ENCODE results near the gene GOLGA8B. TPM values are rescaled to one million over a fixed set of nuclear protein-coding genes. Genes with fewer than 3 reads are reported as not detected.
"Not testable (repeated sequence)": the region's sequence is repeated elsewhere in the genome, so short reads cannot be mapped to it uniquely, and the experiment has no call there.

GOLGA8B gene
- total RNA-seq, 1 donor from 2014 or later, result 36.9 TPM

DNA sequence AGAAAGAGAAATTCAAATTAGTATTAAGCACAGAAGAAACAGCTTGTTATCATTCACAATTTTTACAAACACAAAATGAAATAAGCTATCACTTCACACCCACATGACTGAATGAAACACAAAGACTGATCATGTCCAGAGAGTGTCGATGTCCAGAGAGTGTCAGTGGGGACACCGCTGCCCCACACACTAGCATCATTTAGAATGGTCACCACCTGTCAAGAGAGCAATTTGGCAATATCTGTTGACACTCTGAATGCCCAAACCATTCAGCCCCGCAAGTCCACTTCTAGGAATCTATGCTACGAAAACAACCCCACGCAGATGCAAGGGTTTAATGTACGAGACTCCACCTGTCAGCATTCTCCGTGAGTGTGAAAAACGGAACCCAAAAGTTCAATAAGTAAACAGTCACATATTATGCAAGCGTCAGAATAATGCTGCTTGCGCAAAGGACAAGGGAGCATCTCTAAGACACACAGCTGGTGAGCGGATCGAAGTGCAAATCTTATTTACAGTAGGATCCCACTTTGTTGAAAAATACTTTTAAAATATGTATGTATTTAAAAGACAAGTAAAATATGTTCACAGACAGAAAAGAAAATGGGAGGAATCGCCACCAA is 11.3 kb downstream of the GOLGA8B start:
- DNase-seq (ENCODE audit: low spot score); intact Hi-C loops (cut with DNase I): not testable (repeated sequence)

DNA sequence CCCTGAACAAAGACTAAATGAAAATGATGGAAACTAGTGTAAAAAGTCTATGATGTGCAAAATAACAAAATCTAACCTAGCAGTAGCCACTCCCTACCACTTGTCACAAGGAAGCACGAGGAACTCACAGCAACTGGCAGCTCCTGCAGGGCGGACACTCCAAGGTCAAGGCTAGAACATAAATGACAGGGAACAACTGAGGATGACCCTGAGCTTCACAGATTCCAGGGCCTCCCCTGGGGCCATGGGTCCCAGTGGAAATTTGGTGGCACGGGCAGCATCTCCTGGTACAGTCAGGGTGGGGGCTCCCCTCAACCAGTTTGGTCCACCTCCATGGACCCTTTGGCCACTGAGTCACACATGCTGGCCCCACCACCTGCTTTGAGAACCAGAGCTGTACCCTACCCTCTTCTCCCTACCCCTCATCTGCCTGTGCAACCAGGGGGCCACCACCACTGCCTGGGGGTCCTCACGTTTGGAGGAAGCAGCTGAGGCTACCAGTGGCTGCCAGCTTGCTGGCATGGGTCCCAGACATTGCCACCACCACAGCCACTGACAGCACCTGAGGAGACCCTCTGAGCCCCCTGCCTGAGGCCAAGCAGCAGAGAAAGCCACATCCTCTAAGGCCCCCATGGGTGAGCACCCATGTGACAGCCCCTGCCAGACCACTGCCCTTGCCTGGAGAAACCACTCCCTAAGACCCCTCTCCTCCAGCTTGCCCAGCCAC is 13.6 kb downstream of the GOLGA8B start:
- intact Hi-C loops (cut with DNase I), result not testable (repeated sequence)

DNA sequence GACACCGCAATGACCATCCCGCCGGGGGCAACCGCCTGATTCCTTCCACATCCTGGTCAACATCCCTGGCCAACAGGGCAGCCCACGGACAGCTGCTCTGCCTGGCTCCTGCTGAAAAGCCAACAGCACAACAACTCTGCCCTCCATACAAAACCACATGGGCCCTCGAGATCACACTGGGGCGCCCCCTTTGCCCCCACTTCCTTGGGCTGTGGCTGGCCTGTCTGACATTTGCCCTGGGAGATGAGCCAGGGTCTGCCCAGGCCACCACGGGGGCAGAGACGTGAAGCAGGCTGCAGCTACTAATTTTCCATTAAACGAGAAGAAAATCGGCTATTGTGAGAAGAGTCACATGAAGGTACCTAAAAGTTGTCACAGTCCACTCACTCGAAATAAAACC is 16.3 kb downstream of the GOLGA8B start:
- intact Hi-C loops (cut with DNase I); DNase-seq (ENCODE audit: low spot score): not testable (repeated sequence)

More for the DNA sequence above, 13.6 kb downstream of the GOLGA8B start:
- not testable (repeated sequence) for DNase-seq (ENCODE audit: low spot score)

DNA sequence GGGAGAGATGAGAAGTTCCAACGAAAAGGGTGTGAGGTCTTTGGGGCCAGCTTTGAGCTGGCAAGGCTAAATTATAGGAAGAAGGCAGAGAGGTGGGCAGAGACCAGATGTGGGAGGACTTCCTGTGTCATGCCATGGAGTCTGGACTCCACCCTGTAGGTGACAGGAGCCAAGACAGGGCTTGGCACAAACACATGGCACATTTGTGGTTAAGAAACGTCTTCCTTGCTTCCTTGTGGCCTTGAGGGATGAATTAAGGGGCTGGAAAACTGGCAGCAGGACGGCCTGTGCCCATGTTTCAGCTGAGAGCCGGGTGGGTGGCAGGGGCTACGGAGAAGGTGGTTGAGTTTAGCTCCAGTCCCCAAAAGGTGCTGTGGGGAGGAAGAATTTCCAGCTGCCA is 18.7 kb downstream of the GOLGA8B start:
- intact Hi-C loops (cut with DNase I); DNase-seq (ENCODE audit: low spot score): not testable (repeated sequence)

DNA sequence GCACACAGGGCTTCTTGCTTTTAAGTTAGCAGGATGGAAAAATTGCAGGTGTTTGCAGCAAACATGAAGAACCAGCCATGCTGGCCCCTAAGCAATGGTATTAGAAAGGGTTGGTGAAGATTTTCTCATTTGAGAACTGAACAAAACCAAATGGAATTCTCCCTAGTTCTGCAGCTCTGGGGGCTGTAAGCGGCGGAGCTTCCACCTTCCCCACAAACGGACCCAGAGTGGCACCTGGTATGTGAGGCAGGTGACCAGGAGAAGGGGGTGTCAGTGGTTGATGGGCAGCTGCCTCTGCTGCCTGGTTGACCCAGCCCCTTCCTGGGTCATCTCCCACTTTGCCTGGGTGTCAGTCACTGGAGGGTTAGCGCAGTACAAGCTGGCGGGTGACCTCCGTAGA is 22.6 kb downstream of the GOLGA8B start:
- DNase-seq (ENCODE audit: low spot score); intact Hi-C loops (cut with DNase I): not testable (repeated sequence)

DNA sequence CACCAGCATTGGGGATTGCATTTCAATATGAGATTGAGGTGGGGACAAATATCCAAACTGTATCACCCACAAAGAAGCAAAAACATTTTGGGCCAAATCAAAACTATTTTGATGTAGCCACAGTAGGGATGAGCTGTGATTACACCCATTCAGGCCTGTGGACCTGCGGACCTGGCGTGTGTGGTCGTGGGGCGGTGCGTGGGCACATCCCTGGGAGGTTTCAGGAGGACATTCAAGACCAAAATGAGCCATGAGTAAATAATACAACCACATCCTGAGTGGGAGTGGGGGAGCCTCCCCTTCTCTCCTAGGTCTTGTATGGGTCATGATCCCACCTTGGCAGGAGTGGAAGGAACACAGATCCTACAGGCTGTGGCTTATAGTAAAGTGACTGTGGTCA is 23.7 kb downstream of the GOLGA8B start:
- DNase-seq (ENCODE audit: low spot score); intact Hi-C loops (cut with DNase I): not testable (repeated sequence)

DNA sequence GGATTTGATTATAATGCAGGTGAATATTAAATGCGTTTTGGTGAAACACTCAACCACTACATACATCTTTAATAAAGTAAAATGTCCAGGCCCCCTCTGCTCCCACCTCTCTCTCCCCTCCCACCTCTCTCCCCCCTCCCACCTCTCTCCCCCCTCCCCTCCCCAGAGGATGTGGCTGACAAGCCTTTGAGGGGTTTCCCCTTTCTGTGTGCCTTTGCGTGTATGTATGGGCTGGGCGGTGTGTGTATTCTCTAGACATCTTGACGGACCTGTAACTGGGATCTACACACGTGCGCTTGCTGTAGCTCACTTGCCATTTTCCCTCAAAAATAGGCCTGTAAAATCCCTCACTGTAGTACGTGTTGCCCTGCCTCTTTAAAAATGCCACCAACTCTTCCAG is 28.3 kb downstream of the GOLGA8B start:
- intact Hi-C loops (cut with DNase I); DNase-seq (ENCODE audit: low spot score): not testable (repeated sequence)

DNA sequence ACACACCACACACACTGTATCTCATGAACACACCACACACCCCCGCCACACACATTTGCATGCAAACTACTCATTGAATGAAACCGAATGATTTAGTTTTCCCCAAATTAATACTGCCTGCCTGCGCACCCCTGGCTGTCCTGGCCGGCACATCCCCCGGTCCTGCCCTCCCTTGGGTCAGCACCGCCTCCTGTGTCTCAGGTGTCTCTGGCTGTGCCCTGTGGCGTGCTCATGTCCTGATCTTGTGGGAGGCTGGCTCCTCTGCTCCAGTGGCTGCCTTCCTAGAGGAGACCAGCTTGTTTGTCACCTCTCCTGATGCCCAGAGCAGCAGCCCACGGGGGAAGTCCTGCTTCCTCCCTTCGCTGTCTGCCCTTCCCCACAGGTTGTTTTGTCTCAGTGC is 28.7 kb downstream of the GOLGA8B start:
- intact Hi-C loops (cut with DNase I); DNase-seq (ENCODE audit: low spot score): not testable (repeated sequence)

DNA sequence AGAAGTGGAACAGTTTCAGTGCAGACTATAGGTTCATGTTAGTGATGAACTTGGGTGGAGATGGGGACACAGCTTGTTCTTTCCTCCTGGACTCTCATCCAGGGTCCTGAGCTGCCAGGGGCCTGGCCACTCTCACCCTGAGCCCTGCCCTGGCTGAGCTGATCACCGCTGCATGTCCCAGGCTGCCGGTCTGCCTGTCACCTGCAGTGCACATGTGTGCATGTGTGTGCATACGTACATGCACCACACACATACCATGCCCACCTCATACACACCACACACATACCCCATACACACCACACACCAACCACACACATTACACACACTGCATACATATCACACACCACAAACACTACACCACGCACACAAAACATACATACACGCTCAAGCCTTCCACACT is 29.3 kb downstream of the GOLGA8B start:
- intact Hi-C loops (cut with DNase I); DNase-seq (ENCODE audit: low spot score): not testable (repeated sequence)

DNA sequence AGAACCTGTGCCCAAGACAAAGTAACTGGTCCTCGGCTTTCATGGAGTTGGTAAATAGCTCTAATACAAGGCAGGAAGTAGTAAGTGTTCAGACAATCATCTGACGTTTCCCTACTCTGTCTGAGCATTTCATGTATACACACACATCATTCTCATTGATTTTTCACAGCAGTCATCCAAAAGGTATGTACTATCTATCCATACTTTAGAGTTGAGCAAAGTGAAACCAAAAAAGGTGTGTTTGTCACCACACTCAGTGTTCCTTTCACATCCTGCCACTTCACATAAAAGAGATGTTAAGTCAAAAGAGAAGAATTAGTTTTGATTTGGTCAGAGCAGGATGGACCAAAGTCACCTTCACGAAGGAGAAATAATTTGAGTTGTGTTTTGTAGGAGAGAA is 33.3 kb downstream of the GOLGA8B start:
- intact Hi-C loops (cut with DNase I); DNase-seq (ENCODE audit: low spot score): not testable (repeated sequence)

DNA sequence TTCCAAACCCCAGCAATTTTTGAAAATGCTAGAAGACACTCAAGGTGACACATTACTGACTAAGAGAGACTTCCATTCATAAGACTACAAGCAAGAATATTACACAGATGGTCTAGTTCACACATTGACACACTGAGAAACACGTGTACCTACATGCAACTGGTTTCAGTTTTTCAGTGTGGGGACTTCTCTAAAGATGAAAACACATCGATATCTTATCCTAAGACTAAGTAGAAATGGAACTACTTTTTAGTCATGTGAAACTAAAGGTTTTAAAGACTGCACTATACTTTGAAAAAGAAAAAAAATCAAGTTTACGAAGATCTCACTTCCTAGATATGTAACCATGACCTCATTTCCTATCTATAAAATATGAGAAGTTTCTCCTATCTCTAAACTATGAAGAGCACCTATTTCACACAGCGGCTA is 34.1 kb downstream of the GOLGA8B start:
- intact Hi-C loops (cut with DNase I); DNase-seq (ENCODE audit: low spot score): not testable (repeated sequence)

DNA sequence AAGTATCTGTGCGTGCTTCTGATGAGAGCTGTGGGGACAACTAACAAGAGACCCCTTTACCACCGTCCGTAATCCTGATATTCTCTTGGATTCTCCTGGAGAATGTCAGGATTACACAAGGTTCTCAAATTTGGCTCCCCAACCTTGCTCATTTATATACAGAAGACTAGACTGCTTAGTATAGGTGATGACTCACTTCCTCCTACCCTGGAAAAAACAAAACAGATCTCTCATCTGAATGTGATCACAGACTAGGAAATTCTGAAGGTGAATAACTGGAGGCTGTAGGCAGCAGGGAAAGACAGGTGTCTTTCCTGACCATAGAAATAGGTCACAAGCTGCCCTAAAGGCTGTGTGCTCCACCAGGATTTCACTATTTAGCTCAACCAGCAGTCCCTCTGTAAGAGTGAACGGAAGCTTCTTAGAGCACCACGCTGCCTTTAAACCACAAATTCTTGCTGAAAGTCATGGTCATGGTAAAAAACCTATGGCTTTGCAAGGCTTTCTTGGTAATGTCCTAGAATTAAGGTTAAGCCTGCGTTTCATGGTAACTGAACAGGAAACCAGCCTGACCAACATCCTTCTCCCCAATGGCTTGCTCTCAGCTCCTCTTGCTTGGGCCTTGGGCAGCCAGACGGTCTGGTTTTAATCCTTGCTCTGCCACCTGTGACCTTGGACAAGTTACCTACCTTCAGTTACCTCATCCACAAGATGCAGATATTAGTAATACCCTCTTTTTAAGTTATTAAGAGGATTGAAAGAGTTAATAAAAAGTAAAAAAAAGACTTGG is 39.4 kb downstream of the GOLGA8B start:
- DNase-seq (ENCODE audit: low spot score); intact Hi-C loops (cut with DNase I): not testable (repeated sequence)

DNA sequence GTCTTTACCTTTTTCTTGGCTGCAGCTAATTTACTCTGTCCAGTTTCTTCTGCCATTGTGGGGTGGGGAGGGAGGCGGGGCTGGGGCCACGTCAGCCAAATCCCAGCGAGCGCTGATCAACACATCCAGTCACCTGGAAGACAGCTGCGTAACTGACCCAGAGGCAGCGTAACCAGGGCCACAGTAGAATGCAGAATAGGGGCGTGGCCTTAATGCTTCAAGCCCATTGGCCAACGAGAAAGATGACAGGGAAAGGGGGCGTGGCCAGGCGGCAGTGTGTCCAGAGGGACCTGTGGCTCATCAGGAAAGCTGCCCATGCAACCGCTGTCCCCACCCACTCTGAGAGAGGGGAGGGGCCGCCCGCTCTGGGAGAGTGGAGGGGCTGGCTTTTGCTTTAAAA is 47.6 kb downstream of the GOLGA8B start:
- DNase-seq (ENCODE audit: low spot score); intact Hi-C loops (cut with DNase I): not testable (repeated sequence)

Other genes starting within 250 kb of the GOLGA8B start
- gene SLC12A6, start 245.9 kb downstream of the GOLGA8B start, total RNA-seq, result 18.2 TPM
- gene NOP10, start 240.5 kb downstream of the GOLGA8B start, total RNA-seq, result 96.9 TPM
- gene NUTM1, start 240.3 kb downstream of the GOLGA8B start, total RNA-seq, result not detected
- gene LPCAT4, start 216.5 kb downstream of the GOLGA8B start, total RNA-seq, result 34.3 TPM
- 26.7 TPM for gene GOLGA8A, start 145.8 kb downstream of the GOLGA8B start, total RNA-seq
- 0.11 TPM for gene GJD2, start 171.3 kb upstream of the GOLGA8B start, total RNA-seq
- gene ACTC1, start 211.9 kb upstream of the GOLGA8B start, total RNA-seq, result 11,631 TPM

Data from cardiac septum (tissue), 1 donor.